Neural cell (in vitro differentiated cells): ENCODE results near the gene RRAGD.

ENCODE experiments used
- CTCF ChIP-seq: fragments of 450-650 bp; IDR thresholded peaks from 2 replicates; pipeline ENCODE4 v1.5.1; 2014; ENCODE audit warnings: antibody characterized with exemption, mild to moderate bottlenecking, moderate library complexity; ENCODE audit not compliant: poor library complexity, severe bottlenecking
- EZH2 ChIP-seq: fragments of 200-600, 300-800 bp; shearing (Covaris generic), sonication (generic); IDR thresholded peaks from 2 replicates; pipeline ENCODE4 v1.6.1; 2014; ENCODE audit warnings: antibody characterized with exemption, low read length, borderline replicate concordance, mild to moderate bottlenecking; ENCODE audit not compliant: insufficient read depth, poor library complexity, severe bottlenecking
- RAD21 ChIP-seq: fragments of 450-650 bp; conservative IDR thresholded peaks from 2 replicates; pipeline ENCODE4 v1.6.1; 2014; ENCODE audit warnings: antibody characterized with exemption, mild to moderate bottlenecking, moderate library complexity
- SMC3 ChIP-seq: fragments of 450-650 bp; conservative IDR thresholded peaks from 2 replicates; pipeline ENCODE4 v1.6.1; 2014; ENCODE audit warnings: antibody characterized with exemption, mild to moderate bottlenecking, moderate library complexity; ENCODE audit not compliant: poor library complexity
- TAF1 ChIP-seq: IDR thresholded peaks from 2 replicates; pipeline ENCODE4 v1.6.1; 2012; ENCODE audit warnings: low read depth
- TF ChIP-seq, protein P1 (sequence below): IDR thresholded peaks from 2 replicates; pipeline ENCODE4 v1.6.1; 2012; ENCODE audit warnings: borderline replicate concordance

DNA sequence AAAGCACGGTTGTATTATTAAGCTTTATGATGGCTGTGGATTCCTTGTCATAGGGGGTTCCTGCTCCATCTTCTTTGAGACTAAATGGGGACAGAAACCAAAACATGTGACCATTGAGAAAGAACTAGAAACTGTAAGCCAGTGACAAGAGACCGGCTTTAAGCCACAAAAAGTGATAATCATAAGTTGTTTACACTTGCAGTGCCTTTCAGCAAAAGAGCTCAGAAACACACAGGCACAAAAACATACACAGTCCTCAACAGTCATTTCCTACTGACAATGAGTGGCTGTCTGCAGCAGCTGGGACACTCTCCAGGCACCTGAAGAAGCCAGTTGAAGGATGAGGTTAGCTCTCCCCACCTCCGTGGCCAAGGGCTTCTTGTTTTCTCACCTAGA is 39.6 kb downstream of the RRAGD start:
- TF ChIP-seq, protein P1, sequence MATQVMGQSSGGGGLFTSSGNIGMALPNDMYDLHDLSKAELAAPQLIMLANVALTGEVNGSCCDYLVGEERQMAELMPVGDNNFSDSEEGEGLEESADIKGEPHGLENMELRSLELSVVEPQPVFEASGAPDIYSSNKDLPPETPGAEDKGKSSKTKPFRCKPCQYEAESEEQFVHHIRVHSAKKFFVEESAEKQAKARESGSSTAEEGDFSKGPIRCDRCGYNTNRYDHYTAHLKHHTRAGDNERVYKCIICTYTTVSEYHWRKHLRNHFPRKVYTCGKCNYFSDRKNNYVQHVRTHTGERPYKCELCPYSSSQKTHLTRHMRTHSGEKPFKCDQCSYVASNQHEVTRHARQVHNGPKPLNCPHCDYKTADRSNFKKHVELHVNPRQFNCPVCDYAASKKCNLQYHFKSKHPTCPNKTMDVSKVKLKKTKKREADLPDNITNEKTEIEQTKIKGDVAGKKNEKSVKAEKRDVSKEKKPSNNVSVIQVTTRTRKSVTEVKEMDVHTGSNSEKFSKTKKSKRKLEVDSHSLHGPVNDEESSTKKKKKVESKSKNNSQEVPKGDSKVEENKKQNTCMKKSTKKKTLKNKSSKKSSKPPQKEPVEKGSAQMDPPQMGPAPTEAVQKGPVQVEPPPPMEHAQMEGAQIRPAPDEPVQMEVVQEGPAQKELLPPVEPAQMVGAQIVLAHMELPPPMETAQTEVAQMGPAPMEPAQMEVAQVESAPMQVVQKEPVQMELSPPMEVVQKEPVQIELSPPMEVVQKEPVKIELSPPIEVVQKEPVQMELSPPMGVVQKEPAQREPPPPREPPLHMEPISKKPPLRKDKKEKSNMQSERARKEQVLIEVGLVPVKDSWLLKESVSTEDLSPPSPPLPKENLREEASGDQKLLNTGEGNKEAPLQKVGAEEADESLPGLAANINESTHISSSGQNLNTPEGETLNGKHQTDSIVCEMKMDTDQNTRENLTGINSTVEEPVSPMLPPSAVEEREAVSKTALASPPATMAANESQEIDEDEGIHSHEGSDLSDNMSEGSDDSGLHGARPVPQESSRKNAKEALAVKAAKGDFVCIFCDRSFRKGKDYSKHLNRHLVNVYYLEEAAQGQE, result no peak
- TF ChIP-seq TAF1 (no peak), CTCF (no peak), RAD21 (no peak), SMC3 (no peak), EZH2 (no peak)
